ENCODE results near the gene LRMDA.
"Not testable (repeated sequence)": the region's sequence is repeated elsewhere in the genome, so short reads cannot be mapped to it uniquely, and the experiment has no call there.

Gene LRMDA

GRCh38 chr10:75598998-75599397 is 167.6 kb downstream of the LRMDA start:
- Histone ChIP-seq H4K5ac (ENCODE audit: low read length) (no peak overlapping the region), H3K9ac (ENCODE audit: low read length) (no peak overlapping the region), H3K4ac (ENCODE audit: low read depth, low read length) (no peak overlapping the region), H2BK5ac (ENCODE audit: low read length) (no peak overlapping the region), H4K8ac (ENCODE audit: low read depth, low read length) (no peak overlapping the region), H3K27ac (ENCODE audit: low read depth, low read length) (no peak overlapping the region), H3K36me3 (ENCODE audit: control insufficient read depth, insufficient read depth, low read length) (no peaks in the 10 kb centered on the region), H3K79me2 (ENCODE audit: control insufficient read depth, insufficient read depth, low read length) (no peaks in the 10 kb centered on the region), H2BK120ac (ENCODE audit: low read depth, low read length) (no peak overlapping the region), H3K27me3 (ENCODE audit: insufficient read depth, low read length, poor library complexity) (no peaks in the 10 kb centered on the region), H3K18ac (ENCODE audit: low read length) (no peak overlapping the region), H3K4me2 (ENCODE audit: low read length) (no peak overlapping the region), H3K23ac (ENCODE audit: low read length) (no peak overlapping the region), H2AK5ac (ENCODE audit: low read length) (no peak overlapping the region), H3K4me1 (ENCODE audit: control insufficient read depth, low read depth, low read length) (no peaks in the 10 kb centered on the region), H3K4me3 (ENCODE audit: low read length) (no peak overlapping the region), H3K79me1 (ENCODE audit: low read length) (no peaks in the 10 kb centered on the region), H2BK15ac (replicated peaks; ENCODE audit: low read depth) (no peak overlapping the region), H3K56ac (ENCODE audit: low read length) (no peak overlapping the region)
- WGBS (ENCODE audit: extremely low coverage, insufficient coverage, low lambda C conversion rate): no CpG with 5 or more reads among the region's 5 CpGs
- DNase-seq: no peak

GRCh38 chr10:75599875-75600648 is 168.6 kb downstream of the LRMDA start:
- no peak overlapping the region for H2BK15ac ChIP-seq (replicated peaks; ENCODE audit: low read depth)
- H4K5ac ChIP-seq (ENCODE audit: low read length): no peak overlapping the region
- H3K27me3 ChIP-seq (ENCODE audit: insufficient read depth, low read length, poor library complexity): no peaks in the 10 kb centered on the region
- no peaks in the 10 kb centered on the region for H3K79me2 ChIP-seq (ENCODE audit: control insufficient read depth, insufficient read depth, low read length)
- H3K4ac ChIP-seq (ENCODE audit: low read depth, low read length): no peak overlapping the region
- H3K79me1 ChIP-seq (ENCODE audit: low read length): no peaks in the 10 kb centered on the region
- no peak overlapping the region for H3K18ac ChIP-seq (ENCODE audit: low read length)
- H3K23ac ChIP-seq (ENCODE audit: low read length): no peak overlapping the region
- DNase-seq: no peak
- H2BK120ac ChIP-seq (ENCODE audit: low read depth, low read length): no peak overlapping the region
- H3K9ac ChIP-seq (ENCODE audit: low read length): no peak overlapping the region
- H3K56ac ChIP-seq (ENCODE audit: low read length): no peak overlapping the region
- H3K36me3 ChIP-seq (ENCODE audit: control insufficient read depth, insufficient read depth, low read length): no peaks in the 10 kb centered on the region
- H3K4me3 ChIP-seq (ENCODE audit: low read length): no peak overlapping the region
- no peak overlapping the region for H3K27ac ChIP-seq (ENCODE audit: low read depth, low read length)
- no peak overlapping the region for H4K8ac ChIP-seq (ENCODE audit: low read depth, low read length)
- no peak overlapping the region for H3K4me2 ChIP-seq (ENCODE audit: low read length)
- H2BK5ac ChIP-seq (ENCODE audit: low read length): no peak overlapping the region
- H3K4me1 ChIP-seq (ENCODE audit: control insufficient read depth, low read depth, low read length): no peaks in the 10 kb centered on the region
- WGBS (ENCODE audit: extremely low coverage, insufficient coverage, low lambda C conversion rate): no CpG with 5 or more reads among the region's 2 CpGs
- H2AK5ac ChIP-seq (ENCODE audit: low read length): no peak overlapping the region

- H3K23ac ChIP-seq (ENCODE audit: low read length): no peak overlapping the region
- no peak for DNase-seq
- H3K27ac ChIP-seq (ENCODE audit: low read depth, low read length): no peak overlapping the region
- H3K36me3 ChIP-seq (ENCODE audit: control insufficient read depth, insufficient read depth, low read length): no peaks in the 10 kb centered on the region
- H3K79me2 ChIP-seq (ENCODE audit: control insufficient read depth, insufficient read depth, low read length): no peaks in the 10 kb centered on the region
- H3K9ac ChIP-seq (ENCODE audit: low read length): no peak overlapping the region
- no peak overlapping the region for H2BK120ac ChIP-seq (ENCODE audit: low read depth, low read length)
- H4K5ac ChIP-seq (ENCODE audit: low read length): no peak overlapping the region
- no peak overlapping the region for H4K8ac ChIP-seq (ENCODE audit: low read depth, low read length)
- no peak overlapping the region for H3K4ac ChIP-seq (ENCODE audit: low read depth, low read length)
- no peak overlapping the region for H3K4me3 ChIP-seq (ENCODE audit: low read length)
- H3K56ac ChIP-seq (ENCODE audit: low read length): no peak overlapping the region
- H3K4me2 ChIP-seq (ENCODE audit: low read length): no peak overlapping the region
- no peak overlapping the region for H3K18ac ChIP-seq (ENCODE audit: low read length)
- H2BK5ac ChIP-seq (ENCODE audit: low read length): no peak overlapping the region
- no peak overlapping the region for H2AK5ac ChIP-seq (ENCODE audit: low read length)
- WGBS (ENCODE audit: extremely low coverage, insufficient coverage, low lambda C conversion rate): no CpG with 5 or more reads among the region's 4 CpGs
- no peaks in the 10 kb centered on the region for H3K4me1 ChIP-seq (ENCODE audit: control insufficient read depth, low read depth, low read length)
- no peaks in the 10 kb centered on the region for H3K27me3 ChIP-seq (ENCODE audit: insufficient read depth, low read length, poor library complexity)
- no peaks in the 10 kb centered on the region for H3K79me1 ChIP-seq (ENCODE audit: low read length)
- H2BK15ac ChIP-seq (replicated peaks; ENCODE audit: low read depth): no peak overlapping the region
These were observed 169.4 kb downstream of the LRMDA start for GRCh38 chr10:75600833-75601232.

DNA sequence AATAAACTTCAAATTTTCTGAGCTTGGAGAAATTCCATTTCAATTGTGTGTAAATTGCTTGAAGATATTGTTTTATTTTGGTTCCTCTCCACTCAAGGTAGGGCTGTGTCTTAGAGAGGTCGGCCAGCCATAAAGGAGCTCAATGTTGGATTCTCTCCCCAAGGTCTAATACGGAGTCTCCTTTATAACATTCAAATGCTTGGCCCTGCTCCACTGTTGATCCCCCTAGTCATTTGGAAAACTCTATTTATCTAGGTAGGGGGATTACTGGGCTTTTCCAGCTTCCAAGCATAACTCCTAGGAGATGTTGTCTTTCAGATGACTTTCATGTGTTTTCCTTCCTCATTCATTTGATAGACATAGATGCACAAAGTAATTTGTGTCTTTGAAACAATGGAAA is 170.9 kb downstream of the LRMDA start:
- no peak for DNase-seq
- no peaks in the 10 kb centered on the region for H3K79me2 ChIP-seq (ENCODE audit: control insufficient read depth, insufficient read depth, low read length)
- H3K56ac ChIP-seq (ENCODE audit: low read length): no peak overlapping the region
- H3K27ac ChIP-seq (ENCODE audit: low read depth, low read length): no peak overlapping the region
- WGBS (ENCODE audit: extremely low coverage, insufficient coverage, low lambda C conversion rate): no CpG with 5 or more reads among the region's 2 CpGs
- no peaks in the 10 kb centered on the region for H3K27me3 ChIP-seq (ENCODE audit: insufficient read depth, low read length, poor library complexity)
- H4K8ac ChIP-seq (ENCODE audit: low read depth, low read length): no peak overlapping the region
- H3K4ac ChIP-seq (ENCODE audit: low read depth, low read length): no peak overlapping the region
- no peak overlapping the region for H3K18ac ChIP-seq (ENCODE audit: low read length)
- H3K4me3 ChIP-seq (ENCODE audit: low read length): no peak overlapping the region
- no peak overlapping the region for H4K5ac ChIP-seq (ENCODE audit: low read length)
- H2BK15ac ChIP-seq (replicated peaks; ENCODE audit: low read depth): no peak overlapping the region
- H3K36me3 ChIP-seq (ENCODE audit: control insufficient read depth, insufficient read depth, low read length): no peaks in the 10 kb centered on the region
- no peak overlapping the region for H3K4me2 ChIP-seq (ENCODE audit: low read length)
- H2AK5ac ChIP-seq (ENCODE audit: low read length): no peak overlapping the region
- H3K9ac ChIP-seq (ENCODE audit: low read length): no peak overlapping the region
- no peaks in the 10 kb centered on the region for H3K79me1 ChIP-seq (ENCODE audit: low read length)
- no peak overlapping the region for H3K23ac ChIP-seq (ENCODE audit: low read length)
- H3K4me1 ChIP-seq (ENCODE audit: control insufficient read depth, low read depth, low read length): no peaks in the 10 kb centered on the region
- no peak overlapping the region for H2BK5ac ChIP-seq (ENCODE audit: low read length)
- H2BK120ac ChIP-seq (ENCODE audit: low read depth, low read length): no peak overlapping the region

GRCh38 chr10:75605096-75605495 is 173.7 kb downstream of the LRMDA start:
- H4K8ac ChIP-seq (ENCODE audit: low read depth, low read length): no peak overlapping the region
- no peak overlapping the region for H2BK15ac ChIP-seq (replicated peaks; ENCODE audit: low read depth)
- no peak overlapping the region for H3K23ac ChIP-seq (ENCODE audit: low read length)
- no peaks in the 10 kb centered on the region for H3K79me1 ChIP-seq (ENCODE audit: low read length)
- no peak overlapping the region for H4K5ac ChIP-seq (ENCODE audit: low read length)
- no peak overlapping the region for H3K27ac ChIP-seq (ENCODE audit: low read depth, low read length)
- no peak for DNase-seq
- H3K36me3 ChIP-seq (ENCODE audit: control insufficient read depth, insufficient read depth, low read length): no peaks in the 10 kb centered on the region
- H3K9ac ChIP-seq (ENCODE audit: low read length): no peak overlapping the region
- H2AK5ac ChIP-seq (ENCODE audit: low read length): no peak overlapping the region
- no peak overlapping the region for H3K18ac ChIP-seq (ENCODE audit: low read length)
- H3K79me2 ChIP-seq (ENCODE audit: control insufficient read depth, insufficient read depth, low read length): no peaks in the 10 kb centered on the region
- no peaks in the 10 kb centered on the region for H3K27me3 ChIP-seq (ENCODE audit: insufficient read depth, low read length, poor library complexity)
- no peak overlapping the region for H3K4ac ChIP-seq (ENCODE audit: low read depth, low read length)
- no peak overlapping the region for H2BK120ac ChIP-seq (ENCODE audit: low read depth, low read length)
- no peak overlapping the region for H3K4me3 ChIP-seq (ENCODE audit: low read length)
- no peak overlapping the region for H3K56ac ChIP-seq (ENCODE audit: low read length)
- WGBS (ENCODE audit: extremely low coverage, insufficient coverage, low lambda C conversion rate): no CpG with 5 or more reads among the region's 4 CpGs
- H2BK5ac ChIP-seq (ENCODE audit: low read length): no peak overlapping the region
- no peak overlapping the region for H3K4me2 ChIP-seq (ENCODE audit: low read length)
- H3K4me1 ChIP-seq (ENCODE audit: control insufficient read depth, low read depth, low read length): no peaks in the 10 kb centered on the region

- not testable (repeated sequence) for DNase-seq
These were observed 174.4 kb downstream of the LRMDA start for GRCh38 chr10:75605795-75606194.

More at GRCh38 chr10:75605795-75606194, 174.4 kb downstream of the LRMDA start:
- not testable (repeated sequence) for H3K9ac ChIP-seq (ENCODE audit: low read length); H3K4me3 ChIP-seq (ENCODE audit: low read length); H3K23ac ChIP-seq (ENCODE audit: low read length); H3K4ac ChIP-seq (ENCODE audit: low read depth, low read length); H3K18ac ChIP-seq (ENCODE audit: low read length); H3K27ac ChIP-seq (ENCODE audit: low read depth, low read length); H4K8ac ChIP-seq (ENCODE audit: low read depth, low read length); H2BK120ac ChIP-seq (ENCODE audit: low read depth, low read length); H3K4me1 ChIP-seq (ENCODE audit: control insufficient read depth, low read depth, low read length); H3K36me3 ChIP-seq (ENCODE audit: control insufficient read depth, insufficient read depth, low read length); H3K79me2 ChIP-seq (ENCODE audit: control insufficient read depth, insufficient read depth, low read length); H2BK15ac ChIP-seq (replicated peaks; ENCODE audit: low read depth); H2AK5ac ChIP-seq (ENCODE audit: low read length); H2BK5ac ChIP-seq (ENCODE audit: low read length); H3K27me3 ChIP-seq (ENCODE audit: insufficient read depth, low read length, poor library complexity); H4K5ac ChIP-seq (ENCODE audit: low read length); H3K56ac ChIP-seq (ENCODE audit: low read length); H3K79me1 ChIP-seq (ENCODE audit: low read length); H3K4me2 ChIP-seq (ENCODE audit: low read length)
- WGBS (ENCODE audit: extremely low coverage, insufficient coverage, low lambda C conversion rate): no CpG with 5 or more reads among the region's 6 CpGs
